K562 (cell line): ENCODE data around the gene KCNK1. TPM values are rescaled to one million over a fixed set of nuclear protein-coding genes. Genes with fewer than 3 reads are reported as not detected.

ENCODE experiments used
- ARNT ChIP-seq, 2 experiments: fragments of 450-650 bp; IDR thresholded peaks; 2 replicates each; pipeline ENCODE4 v1.6.1; 2016; ENCODE audit warnings: mild to moderate bottlenecking in 1 of 2
- CAMTA2 ChIP-seq: fragments of 250-450 bp; sonication (Bioruptor Pico); conservative IDR thresholded peaks from 2 replicates; pipeline ENCODE4 v1.5.1; 2022
- CBFA2T3 ChIP-seq: fragments of 450-650 bp; IDR thresholded peaks from 2 replicates; pipeline ENCODE4 v1.6.1; 2017
- CTCF ChIP-seq, 3 experiments: IDR thresholded peaks in 2 of 3; conservative IDR thresholded peaks in 1 of 3; 2 replicates each; pipeline ENCODE4 v1.5.1; 2011 to 2012; ENCODE audit warnings: low read length in 3 of 3, mild to moderate bottlenecking in 3 of 3, control low read depth in 2 of 3, improper control_type of control experiment in 1 of 3, inconsistent platforms in 1 of 3, low read depth in 1 of 3, mixed read lengths in 1 of 3, moderate library complexity in 1 of 3; ENCODE audit not compliant: insufficient read depth in 2 of 3
- FIP1L1 ChIP-seq: fragments of 200-400 bp; formaldehyde crosslinking; IDR thresholded peaks from 2 replicates; pipeline ENCODE4 v1.6.1; 2018; ENCODE audit warnings: mild to moderate bottlenecking, low read depth, low read length; ENCODE audit not compliant: poor library complexity, severe bottlenecking
- GMEB1 ChIP-seq: fragments of 250-450 bp; sonication (Bioruptor Pico); IDR thresholded peaks from 2 replicates; pipeline ENCODE4 v1.4.0; 2020; ENCODE audit warnings: mild to moderate bottlenecking
- KAT7 ChIP-seq: sonication (generic); formaldehyde crosslinking; IDR thresholded peaks from 2 replicates; pipeline ENCODE4 v1.8.0; 2022; ENCODE audit warnings: missing genetic modification reagents, mild to moderate bottlenecking, borderline replicate concordance
- MAFF ChIP-seq: IDR thresholded peaks from 2 replicates; pipeline ENCODE4 v1.6.1; 2012; ENCODE audit warnings: low read length, improper control_type of control experiment
- MAFG ChIP-seq: fragments of 450-650 bp; conservative IDR thresholded peaks from 2 replicates; pipeline ENCODE4 v1.6.1; 2016; ENCODE audit warnings: missing genetic modification characterization, missing compliant biosample characterization
- MNT ChIP-seq, 2 experiments: fragments of 450-650 bp; conservative IDR thresholded peaks; 2 replicates each; pipeline ENCODE4 v1.6.1; 2017; ENCODE audit warnings: mild to moderate bottlenecking in 2 of 2, moderate library complexity in 2 of 2
- NKRF ChIP-seq: fragments of 450-650 bp; IDR thresholded peaks from 2 replicates; pipeline ENCODE4 v1.6.1; 2016; ENCODE audit warnings: borderline replicate concordance
- SOX6 ChIP-seq: fragments of 450-650 bp; IDR thresholded peaks from 2 replicates; pipeline ENCODE4 v1.6.1; 2014; ENCODE audit warnings: mild to moderate bottlenecking
- STAT5B ChIP-seq: fragments of 250-450 bp; sonication (Bioruptor Pico); IDR thresholded peaks from 2 replicates; pipeline ENCODE4 v1.8.0; 2021; ENCODE audit warnings: mild to moderate bottlenecking, inconsistent platforms
- THRB ChIP-seq: fragments of 450-650 bp; formaldehyde crosslinking; conservative IDR thresholded peaks from 2 replicates; pipeline ENCODE4 v1.4.0; 2022; ENCODE audit warnings: mild to moderate bottlenecking, missing genetic modification characterization
- TRIM24 ChIP-seq, 2 experiments: fragments of 450-650 bp; IDR thresholded peaks; 2 replicates each; pipeline ENCODE4 v1.6.1; 2016
- ZFPM2 ChIP-seq: fragments of 250-450 bp; sonication (Bioruptor Pico); IDR thresholded peaks from 2 replicates; pipeline ENCODE4 v1.5.1; 2022; ENCODE audit warnings: mild to moderate bottlenecking
- ZNF197 ChIP-seq: fragments of 200-800 bp; sonication (Bioruptor generic); IDR thresholded peaks from 2 replicates; pipeline ENCODE4 v1.6.1; 2016; ENCODE audit warnings: low read depth, missing genetic modification characterization, missing compliant biosample characterization
- ZNF239 ChIP-seq: fragments of 250-450 bp; sonication (Bioruptor Pico); IDR thresholded peaks from 2 replicates; pipeline ENCODE4 v1.4.0; 2020; ENCODE audit warnings: mild to moderate bottlenecking
- polyA plus RNA-seq, 8 experiments: library from polyadenylated mRNA; depleted of rRNA in 4 of 8; stranded (reverse) in 5 of 8; unstranded in 3 of 8; fragments of >200 nt; fragmentation: Nextera tagmentation in 2 of 8; fragmentation: Illumina TruSeq in 1 of 8; extraction: Ambion mirVana in 2 of 8; extraction: Trizol in 1 of 8; gene quantifications; 2 replicates each; pipeline versions ENCODE4 v1.2.1 to v1.2.3, GENCODE V29; 2011 to 2014; ENCODE audit warnings: inconsistent platforms in 1 of 8, missing spikeins in 1 of 8
- total RNA-seq, 7 experiments: library from RNA; depleted of rRNA in 6 of 7; stranded (reverse); fragments of >200 nt in 6 of 7; fragmentation: Illumina TruSeq in 2 of 7; extraction: Trizol in 2 of 7; gene quantifications; 2 replicates each; pipeline versions ENCODE4 v1.2.1 to v1.2.3, GENCODE V29; 2011 to 2021; ENCODE audit warnings: low replicate concordance in 1 of 7

Gene KCNK1
- total and polyA plus RNA-seq, 9 of the 15 experiments (the other 6 are each of a cell fraction or from before 2014, with no cell fraction given): 3.1 to 22.7 (median 6.0) TPM

GRCh38 chr1:233598891-233599541 lies 14.9 kb upstream of the KCNK1 start (continued):
- TF ChIP-seq MAFF (no peak), CBFA2T3 (peak; percentile 43; the same call in 1 of the 2 replicates), STAT5B (no peak), ZNF197 (CRISPR knock-in tag) (no peak), ZFPM2 (no peak), MNT (conservative IDR thresholded peaks at IDR 0.05) (no peak; a peak in 1 of 4 replicates), FIP1L1 (no peak), GMEB1 (CRISPR knock-in tag) (no peak), KAT7 (CRISPR knock-in tag) (no peak), ARNT (IDR thresholded peaks at IDR 0.05) (no peak), SOX6 (peak; percentile 95), TRIM24 (IDR thresholded peaks at IDR 0.05) (no peak), ZNF239 (CRISPR knock-in tag) (no peak), MAFG (0 out of 2 replicates have a peak, but pooled peaks have one; percentile 12), CTCF (IDR thresholded peaks at IDR 0.05 in 2 of 3, conservative IDR thresholded peaks at IDR 0.05 in 1 of 3; ENCODE audit: insufficient read depth in 2 of 3, low read depth in 1 of 3, low read length in 3 of 3) (no peak), CAMTA2 (no peak), THRB (CRISPR knock-in tag) (no peak), NKRF (no peak)
